Calu3 (cell line): ENCODE measurements around the gene MCOLN2. TPM values are rescaled to one million over a fixed set of nuclear protein-coding genes. Genes with fewer than 3 reads are reported as not detected.

Experiments
- BruUV-seq: library from RNA; stranded (reverse); fragments of 400-500 nt; replicated peaks from 2 replicates; lab custom pipeline; 2021; lab: Mats Ljungman, UMichigan
- CTCF ChIA-PET: fragments of 300-600 bp; sonication (Branson Sonifier 250); formaldehyde crosslinking; loops from one replicate; lab custom pipeline; 2022; ENCODE audit warnings: antibody characterized with exemption; lab: Charles Lee
- DNase-seq: peaks from one replicate; pipeline ENCODE4 v3.0.0; 2022
- H3K27ac Mint-ChIP-seq: one replicate; pipeline ENCODE4 v1.8.0; 2022; ENCODE audit warnings: mixed read lengths; ENCODE audit not compliant: unreplicated experiment
- H3K27me3 Mint-ChIP-seq: one replicate; pipeline ENCODE4 v1.8.0; 2022; ENCODE audit warnings: mixed read lengths; ENCODE audit not compliant: unreplicated experiment
- H3K36me3 Mint-ChIP-seq: one replicate; pipeline ENCODE4 v1.8.0; 2022; ENCODE audit warnings: mild to moderate bottlenecking, moderate library complexity, mixed read lengths; ENCODE audit not compliant: insufficient read depth, unreplicated experiment
- H3K4me1 Mint-ChIP-seq: one replicate; pipeline ENCODE4 v1.8.0; 2022; ENCODE audit warnings: mild to moderate bottlenecking, low read depth, mixed read lengths; ENCODE audit not compliant: unreplicated experiment
- H3K4me3 Mint-ChIP-seq: one replicate; pipeline ENCODE4 v1.8.0; 2022; ENCODE audit warnings: mild to moderate bottlenecking, low read depth, moderate library complexity, mixed read lengths; ENCODE audit not compliant: unreplicated experiment
- H3K9me3 Mint-ChIP-seq: one replicate; pipeline ENCODE4 v1.8.0; 2022; ENCODE audit warnings: low read depth, mixed read lengths; ENCODE audit not compliant: unreplicated experiment
- CTCF ChIP-seq: fragments of 200-600 bp; IDR thresholded peaks from one replicate; pipeline ENCODE4 v1.8.0; 2022; ENCODE audit warnings: antibody characterized with exemption; ENCODE audit not compliant: unreplicated experiment
- intact Hi-C: fragments of 100-400 bp; cut with micrococcal nuclease; formaldehyde crosslinking; loops from one replicate; pipeline ENCODE4 v1.10.0; 2022; ENCODE audit not compliant: unreplicated experiment
- total RNA-seq: library from RNA; stranded (reverse); gene quantifications from 2 replicates; pipeline ENCODE4 v1.2.3, GENCODE V29; 2022

The MCOLN2 gene
- total RNA-seq, 1 experiment from 2014 or later, result 12.2 TPM

- Mint-ChIP-seq H3K36me3 (no peaks in the 10 kb centered on the region), H3K9me3 (no peaks in the 10 kb centered on the region), H3K4me1 (peaks cover 8% of the 10 kb centered on the region), H3K27me3 (no peaks in the 10 kb centered on the region), H3K4me3 (no peak overlapping the region), H3K27ac (no peak overlapping the region)
- TF ChIP-seq CTCF, result no peak
- no peak for DNase-seq
- CTCF ChIA-PET, result no interaction called here
- BruUV-seq, result no TSS peak
- intact Hi-C loops, result no loop called here
Observed at GRCh38 chr1:84969489-84970250, 27.2 kb downstream of the MCOLN2 start.

- no peaks in the 10 kb centered on the region for H3K9me3 Mint-ChIP-seq
- H3K27ac Mint-ChIP-seq, result no peak overlapping the region
- CTCF ChIA-PET, result no interaction called here
- no peak for DNase-seq
- intact Hi-C loops, result no loop called here
- no TSS peak for BruUV-seq
- H3K27me3 Mint-ChIP-seq, result no peaks in the 10 kb centered on the region
- TF ChIP-seq CTCF, result no peak
- H3K4me1 Mint-ChIP-seq, result peaks cover 8% of the 10 kb centered on the region
- H3K36me3 Mint-ChIP-seq, result no peaks in the 10 kb centered on the region
- no peak overlapping the region for H3K4me3 Mint-ChIP-seq
Observed at GRCh38 chr1:84968865-84969264, 28.0 kb downstream of the MCOLN2 start.

- intact Hi-C loops, result no loop called here
- BruUV-seq, result no TSS peak
- Mint-ChIP-seq H3K9me3 (no peaks in the 10 kb centered on the region), H3K4me3 (no peak overlapping the region), H3K27ac (no peak overlapping the region), H3K36me3 (no peaks in the 10 kb centered on the region), H3K4me1 (peaks cover 8% of the 10 kb centered on the region), H3K27me3 (no peaks in the 10 kb centered on the region)
- DNase-seq, result no peak
- TF ChIP-seq CTCF, result no peak
- CTCF ChIA-PET, result no interaction called here
Observed at GRCh38 chr1:84968101-84968500, 28.8 kb downstream of the MCOLN2 start.

GRCh38 chr1:84967666-84968065, 29.2 kb downstream of the MCOLN2 start:
- no peaks in the 10 kb centered on the region for H3K9me3 Mint-ChIP-seq
- TF ChIP-seq CTCF, result no peak
- no TSS peak for BruUV-seq
- no peak overlapping the region for H3K4me3 Mint-ChIP-seq
- no peak overlapping the region for H3K27ac Mint-ChIP-seq
- peaks cover 8% of the 10 kb centered on the region for H3K4me1 Mint-ChIP-seq
- DNase-seq, result no peak
- CTCF ChIA-PET, result interaction anchor here (1.0 kb wide), 1 partner anchor 23 kb away, joined by 3 read pairs; no protein-coding TSS in a partner anchor
- no peaks in the 10 kb centered on the region for H3K36me3 Mint-ChIP-seq
- intact Hi-C loops, result no loop called here
- no peaks in the 10 kb centered on the region for H3K27me3 Mint-ChIP-seq
